Measurements from ENCODE around the gene CHRNB2. TPM values are rescaled to one million over a fixed set of nuclear protein-coding genes. Genes with fewer than 3 reads are reported as not detected.

CHRNB2 gene
- total RNA-seq, 1 experiment from 2014 or later, result 1.8 TPM

DNA sequence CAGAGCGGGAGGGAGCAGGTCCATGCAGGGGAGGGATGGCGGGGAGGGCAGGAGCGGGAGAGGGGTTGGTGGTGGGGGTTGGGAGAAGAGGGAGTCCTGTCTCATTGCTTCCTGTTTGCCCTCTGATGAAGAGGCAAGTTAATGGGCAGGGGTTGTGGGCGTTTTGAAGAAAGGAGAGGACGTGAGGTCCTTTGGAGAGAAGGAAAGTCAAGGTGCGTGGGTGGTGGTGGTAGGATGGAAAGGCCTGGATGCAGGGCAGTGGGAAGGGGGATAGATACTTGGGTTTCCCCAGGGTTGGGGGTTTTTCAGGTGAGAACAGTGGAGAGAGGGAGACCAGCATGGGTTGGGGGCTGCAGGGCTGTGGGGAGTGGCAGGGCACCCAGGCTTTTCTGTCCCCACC is 26.3 kb upstream of the CHRNB2 start:
- Histone ChIP-seq H3K27ac (ENCODE audit: insufficient read length, low read depth, low read length) (no peak overlapping the region), H2BK15ac (ENCODE audit: low read depth, low read length) (no peak overlapping the region), H3K9ac (ENCODE audit: extremely low read depth, insufficient read length, low read length) (no peak overlapping the region), H3K4me1 (ENCODE audit: insufficient read depth, low read length) (no peaks in the 10 kb centered on the region), H3K23ac (ENCODE audit: insufficient read length, low read depth, low read length) (no peak overlapping the region), H3K56ac (ENCODE audit: insufficient read length, low read depth, low read length) (no peak overlapping the region), H3K79me1 (ENCODE audit: insufficient read depth, low read depth, low read length, poor library complexity, severe bottlenecking) (no peaks in the 10 kb centered on the region), H3K79me2 (ENCODE audit: insufficient read depth, low read length) (no peaks in the 10 kb centered on the region), H3K4me2 (ENCODE audit: insufficient read depth, insufficient read length, low read length) (no peak overlapping the region), H3K14ac (ENCODE audit: insufficient read depth, low read length) (no peak overlapping the region), H4K8ac (replicated peaks; ENCODE audit: insufficient read length, low read depth, low read length) (no peak overlapping the region), H2BK120ac (ENCODE audit: low read depth, low read length, poor library complexity, severe bottlenecking) (no peak overlapping the region), H4K91ac (ENCODE audit: insufficient read length, low read depth, low read length) (no peak overlapping the region), H3K9me3 (ENCODE audit: control insufficient read depth, low read depth, low read length) (no peaks in the 10 kb centered on the region), H2AFZ (ENCODE audit: low read length) (no peak overlapping the region), H2BK5ac (ENCODE audit: insufficient read length, low read length) (no peak overlapping the region), H4K5ac (ENCODE audit: insufficient read length, low read depth, low read length) (no peak overlapping the region), H3K27me3 (ENCODE audit: insufficient read depth, low read length) (no peaks in the 10 kb centered on the region), H2BK12ac (ENCODE audit: insufficient read length, low read depth, low read length) (no peak overlapping the region), H2AK5ac (ENCODE audit: insufficient read length, low read length) (no peak overlapping the region), H2BK20ac (ENCODE audit: low read depth, low read length, poor library complexity, severe bottlenecking) (no peak overlapping the region), H3T11ph (ENCODE audit: low read length) (no peak overlapping the region), H3K23me2 (ENCODE audit: insufficient read length, low read depth, low read length, poor library complexity, severe bottlenecking) (no peaks in the 10 kb centered on the region), H3K4ac (ENCODE audit: low read depth, low read length) (no peak overlapping the region), H4K20me1 (ENCODE audit: control insufficient read depth, insufficient read depth, insufficient read length) (no peaks in the 10 kb centered on the region), H3K18ac (ENCODE audit: insufficient read length, low read depth, low read length) (no peak overlapping the region)
- Mint-ChIP-seq H3K36me3 (ENCODE audit: insufficient read depth in 1 of 3, low read depth in 3 of 3) (no peaks in the 10 kb centered on the region), H3K27ac (no peak overlapping the region), H3K4me1 (peaks cover 16 to 21% of the 10 kb centered on the region in 2 experiments), H3K4me3 (no peak overlapping the region), H3K27me3 (ENCODE audit: low read depth) (peaks cover 2% of the 10 kb centered on the region), H3K9me3 (no peaks in the 10 kb centered on the region)
- no peak for DNase-seq
- WGBS (ENCODE audit: extremely low coverage, insufficient read length, low lambda C conversion rate), result no CpG with 5 or more reads among the region's 6 CpGs
- TF ChIP-seq CTCF (conservative IDR thresholded peaks at IDR 0.05), result no peak
